Measurements from ENCODE around the gene MAP3K8.

GRCh38 chr10:30462513-30462912 is 28.5 kb downstream of the MAP3K8 start:
- TF ChIP-seq POLR2A (IDR thresholded peaks at IDR 0.05), result no peak
- TF ChIP-seq CTCF (IDR thresholded peaks at IDR 0.05), result no peak

All from testis (tissue), 2 donors.